Liver (tissue), 9 donors: ENCODE measurements around the gene ROPN1L. TPM values are rescaled to one million over a fixed set of nuclear protein-coding genes. Genes with fewer than 3 reads are reported as not detected.

ENCODE experiments used
- DNase-seq: peaks from one replicate; pipeline ENCODE4 v3.0.0-alpha.2; 2017; ENCODE audit warnings: low spot score
- H3K27ac ChIP-seq, 2 donors: one replicate each; pipeline ENCODE4 v1.7.0; 2013; ENCODE audit warnings: inconsistent platforms in 2 of 2, low read length in 2 of 2, control low read depth in 1 of 2, low read depth in 1 of 2, mild to moderate bottlenecking in 1 of 2
- H3K27me3 ChIP-seq, 4 donors: one replicate each; pipeline versions ENCODE4 v1.6.1 to v1.7.0; 2013; ENCODE audit warnings: low read length in 3 of 4, inconsistent platforms in 1 of 4, mild to moderate bottlenecking in 1 of 4, moderate library complexity in 1 of 4; ENCODE audit not compliant: control insufficient read depth in 4 of 4, insufficient read depth in 4 of 4
- H3K36me3 ChIP-seq, 4 donors: one replicate each; pipeline versions ENCODE4 v1.6.1 to v1.7.0; 2013; ENCODE audit warnings: low read length in 3 of 4, mild to moderate bottlenecking in 3 of 4, low read depth in 1 of 4, moderate library complexity in 1 of 4; ENCODE audit not compliant: control insufficient read depth in 4 of 4, insufficient read depth in 3 of 4
- H3K4me1 ChIP-seq, 4 donors: one replicate each; pipeline versions ENCODE4 v1.6.1 to v1.7.0; 2013; ENCODE audit warnings: low read length in 3 of 4, mild to moderate bottlenecking in 3 of 4, moderate library complexity in 1 of 4; ENCODE audit not compliant: control insufficient read depth in 4 of 4, insufficient read depth in 4 of 4
- H3K4me3 ChIP-seq, 3 donors: one replicate each; pipeline versions ENCODE4 v1.6.1 to v1.7.0; 2013; ENCODE audit warnings: low read length in 3 of 3, control low read depth in 1 of 3, low read depth in 1 of 3, mild to moderate bottlenecking in 1 of 3
- H3K9ac ChIP-seq, 2 donors: one replicate each; pipeline ENCODE4 v1.7.0; 2013; ENCODE audit warnings: low read length in 2 of 2, mild to moderate bottlenecking in 2 of 2, moderate library complexity in 2 of 2, control low read depth in 1 of 2, low read depth in 1 of 2
- H3K9me3 ChIP-seq, 4 donors: one replicate each; pipeline versions ENCODE4 v1.6.1 to v1.7.0; 2013; ENCODE audit warnings: low read length in 3 of 4; ENCODE audit not compliant: control insufficient read depth in 4 of 4
- CTCF ChIP-seq: fragments of 150-350 bp; IDR thresholded peaks from 2 replicates; pipeline ENCODE4 v1.5.1; 2017; ENCODE audit warnings: improper control_type of control experiment, low read depth, low read length; ENCODE audit not compliant: missing input control
- EGR1 ChIP-seq, 2 donors: IDR thresholded peaks; 2 replicates each; pipeline ENCODE4 v1.6.1; 2016 to 2018; ENCODE audit warnings: antibody characterized with exemption in 2 of 2, low read depth in 2 of 2
- FOXA1 ChIP-seq: IDR thresholded peaks from 2 replicates; pipeline ENCODE4 v1.6.1; 2016; ENCODE audit warnings: antibody characterized with exemption
- FOXA2 ChIP-seq: IDR thresholded peaks from 2 replicates; pipeline ENCODE4 v1.6.1; 2016; ENCODE audit warnings: antibody characterized with exemption
- GABPA ChIP-seq, 2 donors: IDR thresholded peaks in 1 of 2; conservative IDR thresholded peaks in 1 of 2; 2 replicates each; pipeline ENCODE4 v1.6.1; 2016; ENCODE audit warnings: antibody characterized with exemption in 2 of 2, mild to moderate bottlenecking in 1 of 2, moderate library complexity in 1 of 2
- HNF4A ChIP-seq, 2 donors: conservative IDR thresholded peaks; 2 replicates each; pipeline ENCODE4 v1.6.1; 2016; ENCODE audit warnings: antibody characterized with exemption in 2 of 2, mild to moderate bottlenecking in 2 of 2
- HNF4G ChIP-seq: IDR thresholded peaks from 2 replicates; pipeline ENCODE4 v1.6.1; 2016; ENCODE audit warnings: antibody characterized with exemption
- MAX ChIP-seq: IDR thresholded peaks from 2 replicates; pipeline ENCODE4 v1.6.1; 2016; ENCODE audit warnings: antibody characterized with exemption
- RAD21 ChIP-seq, 2 donors: IDR thresholded peaks; 2 replicates each; pipeline ENCODE4 v1.6.1; 2016; ENCODE audit warnings: antibody characterized with exemption in 2 of 2, mild to moderate bottlenecking in 2 of 2
- RXRA ChIP-seq, 2 donors: IDR thresholded peaks; 2 replicates each; pipeline ENCODE4 v1.6.1; 2017 to 2018; ENCODE audit warnings: antibody characterized with exemption in 2 of 2, mild to moderate bottlenecking in 1 of 2
- TAF1 ChIP-seq: conservative IDR thresholded peaks from 2 replicates; pipeline ENCODE4 v1.6.1; 2016; ENCODE audit warnings: antibody characterized with exemption, mild to moderate bottlenecking
- YY1 ChIP-seq: IDR thresholded peaks from 2 replicates; pipeline ENCODE4 v1.6.1; 2016; ENCODE audit warnings: antibody characterized with exemption, mild to moderate bottlenecking
- WGBS: extraction: QIAGEN DNeasy Blood & Tissue Kit; methylation state at CpG from one replicate; pipeline ENCODE4 v1.1.7; 2013; 5-methylcytosine and 5-hydroxymethylcytosine counted together
- polyA plus RNA-seq, 2 donors: library from polyadenylated mRNA; stranded (reverse) in 1 of 2; unstranded in 1 of 2; fragments of 200-250 nt in 1 of 2; fragments of >200 nt in 1 of 2; fragmentation: Nextera tagmentation in 1 of 2; extraction: Ambion mirVana in 1 of 2; gene quantifications; one replicate each; pipeline versions ENCODE4 v1.2.1 to v1.2.3, GENCODE V29; 2013 to 2015
- total RNA-seq, 2 donors: library from RNA; depleted of rRNA; stranded (reverse); fragments of >200 nt; gene quantifications; one replicate each; pipeline ENCODE4 v1.2.3, GENCODE V29; 2014
- TF ChIP-seq, protein P1 (sequence below): IDR thresholded peaks from 2 replicates; pipeline ENCODE4 v1.6.1; 2016; ENCODE audit warnings: antibody characterized with exemption
- donor health status: healthy.
- donor health status: healthy.
- donor health status: healthy.
- donor health status: healthy.
- donor health status: healthy.

The ROPN1L gene
- total and polyA plus RNA-seq, 4 donors = 0.25 to 1.3 (median 0.87) TPM

DNA sequence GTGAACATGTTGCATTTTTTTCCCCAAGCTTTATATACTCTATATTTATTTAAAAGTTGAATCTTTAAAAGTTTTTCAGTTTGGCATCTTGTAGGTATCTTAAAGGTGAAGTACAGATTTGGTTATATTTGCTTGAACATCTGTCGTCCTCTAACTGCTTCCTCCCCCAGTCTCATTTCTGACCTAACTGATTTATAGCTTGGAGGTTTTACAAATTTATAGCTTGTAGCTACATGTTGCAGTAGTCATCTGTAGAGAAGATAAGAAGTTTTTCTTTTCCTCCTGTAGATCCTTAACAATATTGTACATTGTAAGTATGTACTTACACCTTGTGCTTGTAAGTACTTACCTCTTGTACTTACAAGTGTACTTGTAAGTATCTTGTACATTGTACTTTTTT, 31.0 kb upstream of the ROPN1L start:
- no peak for TF ChIP-seq TAF1
- no peaks in the 10 kb centered on the region for H3K4me1 ChIP-seq
- no peak overlapping the region for H3K9ac ChIP-seq
- 95% methylated on average over 1 of the region's 1 CpG for WGBS
- no peak for DNase-seq
- H3K27me3 ChIP-seq = no peaks in the 10 kb centered on the region
- H3K27ac ChIP-seq = no peak overlapping the region
- H3K9me3 ChIP-seq = no peaks in the 10 kb centered on the region
- H3K36me3 ChIP-seq = peaks cover 12 to 88% (median 75%) of the 10 kb centered on the region in 4 donors
- no peak overlapping the region for H3K4me3 ChIP-seq

- 95% methylated on average over 5 of the region's 5 CpGs for WGBS
- H3K27me3 ChIP-seq = no peaks in the 10 kb centered on the region
- H3K4me3 ChIP-seq = no peak overlapping the region
- H3K36me3 ChIP-seq = peaks cover 10 to 86% (median 71%) of the 10 kb centered on the region in 4 donors
- H3K4me1 ChIP-seq = no peaks in the 10 kb centered on the region
- H3K9me3 ChIP-seq = no peaks in the 10 kb centered on the region
- no peak for DNase-seq
- no peak for TF ChIP-seq HNF4G
- TF ChIP-seq, protein P1, sequence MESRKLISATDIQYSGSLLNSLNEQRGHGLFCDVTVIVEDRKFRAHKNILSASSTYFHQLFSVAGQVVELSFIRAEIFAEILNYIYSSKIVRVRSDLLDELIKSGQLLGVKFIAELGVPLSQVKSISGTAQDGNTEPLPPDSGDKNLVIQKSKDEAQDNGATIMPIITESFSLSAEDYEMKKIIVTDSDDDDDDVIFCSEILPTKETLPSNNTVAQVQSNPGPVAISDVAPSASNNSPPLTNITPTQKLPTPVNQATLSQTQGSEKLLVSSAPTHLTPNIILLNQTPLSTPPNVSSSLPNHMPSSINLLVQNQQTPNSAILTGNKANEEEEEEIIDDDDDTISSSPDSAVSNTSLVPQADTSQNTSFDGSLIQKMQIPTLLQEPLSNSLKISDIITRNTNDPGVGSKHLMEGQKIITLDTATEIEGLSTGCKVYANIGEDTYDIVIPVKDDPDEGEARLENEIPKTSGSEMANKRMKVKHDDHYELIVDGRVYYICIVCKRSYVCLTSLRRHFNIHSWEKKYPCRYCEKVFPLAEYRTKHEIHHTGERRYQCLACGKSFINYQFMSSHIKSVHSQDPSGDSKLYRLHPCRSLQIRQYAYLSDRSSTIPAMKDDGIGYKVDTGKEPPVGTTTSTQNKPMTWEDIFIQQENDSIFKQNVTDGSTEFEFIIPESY = no peak
- no peak overlapping the region for H3K9ac ChIP-seq
- no peak overlapping the region for H3K27ac ChIP-seq
These were observed 30.3 kb upstream of the ROPN1L start for GRCh38 chr5:10411336-10411735.

DNA sequence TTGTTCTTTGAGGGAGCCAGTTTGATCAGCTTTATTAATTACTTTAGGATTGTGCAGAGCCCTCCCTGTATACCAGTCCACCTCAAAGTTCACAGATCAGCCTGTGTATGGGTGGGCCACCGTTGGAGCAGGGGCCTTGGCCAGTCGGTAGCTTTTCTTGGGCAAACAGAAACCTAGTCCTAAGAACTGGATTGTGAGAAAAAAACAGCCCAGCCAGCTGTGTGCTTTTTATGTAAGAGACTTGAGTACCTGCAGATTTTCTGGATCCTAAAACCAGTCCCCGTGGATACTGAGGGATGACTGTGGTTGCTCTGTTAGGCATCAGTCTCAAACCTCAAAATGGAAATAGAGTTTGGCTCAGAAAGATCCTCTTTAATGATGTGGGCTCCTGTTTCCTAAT, 24.8 kb upstream of the ROPN1L start:
- peaks cover 0 to 3% (median 0%) of the 10 kb centered on the region in 4 donors for H3K4me1 ChIP-seq
- 96% methylated on average over 3 of the region's 3 CpGs for WGBS
- TF ChIP-seq CTCF (no peak), YY1 (no peak), GABPA (IDR thresholded peaks at IDR 0.05 in 1 of 2, conservative IDR thresholded peaks at IDR 0.05 in 1 of 2) (no peak), EGR1 (IDR thresholded peaks at IDR 0.05; ENCODE audit: low read depth in 2 of 2) (no peak), FOXA1 (no peak), RXRA (IDR thresholded peaks at IDR 0.05) (no peak), HNF4A (conservative IDR thresholded peaks at IDR 0.05) (no peak), FOXA2 (no peak), MAX (no peak), RAD21 (IDR thresholded peaks at IDR 0.05) (no peak)
- TF ChIP-seq, protein P1 = no peak
- no peak overlapping the region for H3K9ac ChIP-seq
- no peaks in the 10 kb centered on the region for H3K9me3 ChIP-seq
- DNase-seq = no peak
- H3K27ac ChIP-seq = no peak overlapping the region
- no peaks in the 10 kb centered on the region for H3K27me3 ChIP-seq
- H3K4me3 ChIP-seq = no peak overlapping the region
- peaks cover 11 to 81% (median 67%) of the 10 kb centered on the region in 4 donors for H3K36me3 ChIP-seq
